ENCODE data around the gene CEP250. TPM values are rescaled to one million over a fixed set of nuclear protein-coding genes. Genes with fewer than 3 reads are reported as not detected.

Gene CEP250
- total RNA-seq, 2 donors from 2014 or later: 29.8 to 46.5 TPM

DNA sequence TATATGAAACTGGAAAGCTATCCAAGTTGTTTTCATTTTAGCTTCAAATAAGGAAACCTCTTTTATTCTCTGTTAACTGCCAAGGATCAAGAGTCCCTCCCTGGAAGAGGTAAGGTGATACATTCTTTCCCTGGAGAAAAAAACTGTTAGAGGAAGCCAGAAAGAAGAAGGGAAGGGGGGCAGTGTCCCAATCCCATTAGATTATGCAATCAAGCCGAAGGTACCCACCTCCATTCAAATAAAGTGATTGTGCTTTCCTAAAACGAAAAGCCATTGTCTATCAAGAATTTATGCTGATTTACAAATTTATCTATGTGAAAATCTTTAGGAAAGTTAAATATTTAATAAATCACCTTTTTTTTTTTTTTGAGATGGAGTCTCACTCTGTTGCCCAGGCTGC is 34.1 kb upstream of the CEP250 start:
- H3K27me3 Mint-ChIP-seq (ENCODE audit: insufficient read depth): peaks cover 17% of the 10 kb centered on the region
- Histone ChIP-seq H3K9ac (ENCODE audit: extremely low read depth, low read length, poor library complexity, severe bottlenecking) (no peak overlapping the region), H3K27ac (ENCODE audit: low read depth, low read length) (no peak overlapping the region), H3K27me3 (ENCODE audit: control insufficient read depth, insufficient read depth, low read length, poor library complexity, severe bottlenecking) (no peaks in the 10 kb centered on the region), H3K4me3 (ENCODE audit: low read length) (no peak overlapping the region), H3K36me3 (ENCODE audit: control insufficient read depth, insufficient read depth, low read length) (no peaks in the 10 kb centered on the region), H3K9me3 (ENCODE audit: control insufficient read depth, low read length) (no peaks in the 10 kb centered on the region), H3K4me1 (ENCODE audit: control insufficient read depth, insufficient read depth, low read length) (no peaks in the 10 kb centered on the region)
- TF ChIP-seq, protein P1, sequence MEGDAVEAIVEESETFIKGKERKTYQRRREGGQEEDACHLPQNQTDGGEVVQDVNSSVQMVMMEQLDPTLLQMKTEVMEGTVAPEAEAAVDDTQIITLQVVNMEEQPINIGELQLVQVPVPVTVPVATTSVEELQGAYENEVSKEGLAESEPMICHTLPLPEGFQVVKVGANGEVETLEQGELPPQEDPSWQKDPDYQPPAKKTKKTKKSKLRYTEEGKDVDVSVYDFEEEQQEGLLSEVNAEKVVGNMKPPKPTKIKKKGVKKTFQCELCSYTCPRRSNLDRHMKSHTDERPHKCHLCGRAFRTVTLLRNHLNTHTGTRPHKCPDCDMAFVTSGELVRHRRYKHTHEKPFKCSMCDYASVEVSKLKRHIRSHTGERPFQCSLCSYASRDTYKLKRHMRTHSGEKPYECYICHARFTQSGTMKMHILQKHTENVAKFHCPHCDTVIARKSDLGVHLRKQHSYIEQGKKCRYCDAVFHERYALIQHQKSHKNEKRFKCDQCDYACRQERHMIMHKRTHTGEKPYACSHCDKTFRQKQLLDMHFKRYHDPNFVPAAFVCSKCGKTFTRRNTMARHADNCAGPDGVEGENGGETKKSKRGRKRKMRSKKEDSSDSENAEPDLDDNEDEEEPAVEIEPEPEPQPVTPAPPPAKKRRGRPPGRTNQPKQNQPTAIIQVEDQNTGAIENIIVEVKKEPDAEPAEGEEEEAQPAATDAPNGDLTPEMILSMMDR (conservative IDR thresholded peaks at IDR 0.05): no peak
- H3K4me1 Mint-ChIP-seq: peaks cover 4% of the 10 kb centered on the region
- no peaks in the 10 kb centered on the region for H3K36me3 Mint-ChIP-seq (ENCODE audit: low read depth)
- WGBS, 2 experiments (ENCODE audit: insufficient coverage in 1 of 2, insufficient read length in 1 of 2): no CpG with 5 or more reads among the region's 2 CpGs
- no peaks in the 10 kb centered on the region for H3K9me3 Mint-ChIP-seq
- DNase-seq: no peak
- H3K4me3 Mint-ChIP-seq: no peak overlapping the region
- no peak overlapping the region for H3K27ac Mint-ChIP-seq

DNA sequence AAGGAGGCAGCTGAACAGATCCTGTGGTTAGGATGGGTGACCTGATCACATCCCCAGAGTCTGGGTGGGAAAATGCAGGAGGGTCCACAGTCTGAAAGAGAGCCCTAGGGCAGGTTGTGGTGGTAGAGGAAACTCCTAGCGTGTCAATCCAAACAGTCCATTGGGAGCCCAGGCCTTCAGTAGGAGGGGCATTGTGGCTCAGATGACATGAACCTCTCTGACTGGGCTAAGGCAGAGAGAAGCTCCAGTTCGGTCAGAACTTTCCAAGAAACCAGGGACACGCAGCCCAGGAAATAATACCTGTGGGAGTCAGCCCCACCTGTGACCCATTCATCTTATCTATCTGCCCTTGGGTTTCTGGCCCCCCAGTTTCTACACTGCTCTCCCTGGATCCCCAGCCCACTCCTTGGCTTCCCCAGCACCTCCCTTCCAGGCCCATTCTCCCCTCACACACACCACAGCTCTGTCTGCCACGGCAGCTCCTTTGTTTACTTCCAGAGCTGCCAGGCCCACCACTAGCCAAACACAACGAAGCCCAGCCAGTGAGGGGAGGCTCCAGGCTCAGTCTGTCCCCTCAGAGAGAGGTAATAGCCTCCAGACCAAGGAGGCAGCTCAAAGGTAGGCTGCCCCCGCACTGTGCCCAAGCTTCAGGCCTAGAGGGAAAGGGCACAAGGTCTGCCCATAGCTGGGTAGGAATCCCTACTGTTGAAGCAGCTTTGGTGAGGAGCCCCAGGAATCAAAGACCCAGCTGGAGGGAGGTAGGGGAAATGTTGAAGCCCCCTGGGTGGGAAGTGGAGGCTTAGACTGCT is 23.6 kb upstream of the CEP250 start:
- H3K27ac Mint-ChIP-seq: peak overlapping the region; percentile 96
- H3K27me3 Mint-ChIP-seq (ENCODE audit: insufficient read depth): no peaks in the 10 kb centered on the region
- 75 to 85% methylated on average over 5 to 6 of the region's 6 CpGs for WGBS, 2 experiments (ENCODE audit: insufficient coverage in 1 of 2, insufficient read length in 1 of 2)

DNA sequence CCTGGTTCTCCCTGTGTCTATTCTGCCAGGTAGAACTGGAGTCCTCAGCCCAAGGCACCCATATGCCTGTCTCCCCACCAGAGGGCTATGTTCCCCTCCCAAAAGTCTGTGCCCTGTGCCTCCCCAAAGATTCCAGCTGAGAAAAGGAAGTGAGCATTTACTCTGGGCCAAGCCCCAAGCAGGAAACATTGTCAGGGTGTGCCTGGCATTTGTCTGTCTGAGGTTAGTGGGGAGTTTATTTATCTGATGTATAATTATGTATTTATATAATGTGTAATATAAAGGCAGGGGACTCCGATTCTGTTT is 23.0 kb upstream of the CEP250 start:
- Mint-ChIP-seq H3K9me3 (no peaks in the 10 kb centered on the region), H3K4me1 (peaks cover 22% of the 10 kb centered on the region), H3K4me3 (no peak overlapping the region), H3K36me3 (ENCODE audit: low read depth) (no peaks in the 10 kb centered on the region), H3K27ac (peak overlapping the region; percentile 96), H3K27me3 (ENCODE audit: insufficient read depth) (no peaks in the 10 kb centered on the region)
- peak; percentile 53 for DNase-seq
- Histone ChIP-seq H3K9me3 (ENCODE audit: control insufficient read depth, low read length) (no peaks in the 10 kb centered on the region), H3K9ac (ENCODE audit: extremely low read depth, low read length, poor library complexity, severe bottlenecking) (peak overlapping the region; percentile 0), H3K27me3 (ENCODE audit: control insufficient read depth, insufficient read depth, low read length, poor library complexity, severe bottlenecking) (no peaks in the 10 kb centered on the region), H3K36me3 (ENCODE audit: control insufficient read depth, insufficient read depth, low read length) (no peaks in the 10 kb centered on the region), H3K4me1 (ENCODE audit: control insufficient read depth, insufficient read depth, low read length) (peaks cover 3% of the 10 kb centered on the region), H3K4me3 (ENCODE audit: low read length) (no peak overlapping the region), H3K27ac (ENCODE audit: low read depth, low read length) (no peak overlapping the region)
- 89% methylated on average over 1 of the region's 1 CpG; no CpG with 5 or more reads in 1 of the 2 experiments for WGBS, 2 experiments (ENCODE audit: insufficient coverage in 1 of 2, insufficient read length in 1 of 2)
- TF ChIP-seq, protein P1 (conservative IDR thresholded peaks at IDR 0.05): peak; percentile 49

More for the DNA sequence above, 23.6 kb upstream of the CEP250 start:
- Histone ChIP-seq H3K36me3 (ENCODE audit: control insufficient read depth, insufficient read depth, low read length) (no peaks in the 10 kb centered on the region), H3K4me3 (ENCODE audit: low read length) (no peak overlapping the region), H3K9ac (ENCODE audit: extremely low read depth, low read length, poor library complexity, severe bottlenecking) (peak overlapping the region; percentile 0), H3K27ac (ENCODE audit: low read depth, low read length) (peak overlapping the region; percentile 28), H3K27me3 (ENCODE audit: control insufficient read depth, insufficient read depth, low read length, poor library complexity, severe bottlenecking) (no peaks in the 10 kb centered on the region), H3K9me3 (ENCODE audit: control insufficient read depth, low read length) (no peaks in the 10 kb centered on the region), H3K4me1 (ENCODE audit: control insufficient read depth, insufficient read depth, low read length) (peaks cover 3% of the 10 kb centered on the region)
- Mint-ChIP-seq H3K9me3 (no peaks in the 10 kb centered on the region), H3K36me3 (ENCODE audit: low read depth) (no peaks in the 10 kb centered on the region), H3K4me3 (no peak overlapping the region), H3K4me1 (peaks cover 20% of the 10 kb centered on the region)
- TF ChIP-seq, protein P1 (conservative IDR thresholded peaks at IDR 0.05): no peak
- DNase-seq: peak; percentile 59
